Measurements from ENCODE around the gene TRANK1.

DNA sequence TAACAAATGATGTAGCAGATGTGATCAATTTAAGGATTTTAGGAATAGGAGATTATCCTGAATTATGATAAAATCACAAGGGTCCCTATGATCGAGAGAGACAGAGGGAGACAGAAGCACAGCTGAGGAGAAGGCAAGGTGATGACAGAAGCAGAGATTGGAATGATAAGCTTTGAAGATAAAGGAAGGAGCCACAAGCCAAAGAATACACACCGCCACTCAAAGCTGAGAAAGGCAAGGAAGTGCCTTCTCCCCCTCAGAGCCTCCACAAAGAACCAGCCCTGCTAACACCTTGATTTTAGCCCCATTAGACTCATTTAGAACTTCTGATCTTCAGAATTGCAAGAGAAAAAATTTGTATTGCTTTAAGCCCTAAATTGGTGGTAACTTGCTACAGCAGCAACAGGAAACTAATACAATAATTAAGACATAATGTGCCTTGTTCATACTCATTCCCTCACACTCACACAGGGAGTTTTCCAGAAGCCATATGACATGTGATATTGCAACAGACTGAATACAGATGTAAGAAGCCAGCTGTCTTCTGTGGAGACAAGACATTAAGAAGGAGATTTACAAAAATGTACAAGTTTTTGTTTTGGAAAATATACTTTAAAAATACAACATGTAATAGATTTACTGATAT lies 38.2 kb downstream of the TRANK1 start:
- TF ChIP-seq, protein P1, sequence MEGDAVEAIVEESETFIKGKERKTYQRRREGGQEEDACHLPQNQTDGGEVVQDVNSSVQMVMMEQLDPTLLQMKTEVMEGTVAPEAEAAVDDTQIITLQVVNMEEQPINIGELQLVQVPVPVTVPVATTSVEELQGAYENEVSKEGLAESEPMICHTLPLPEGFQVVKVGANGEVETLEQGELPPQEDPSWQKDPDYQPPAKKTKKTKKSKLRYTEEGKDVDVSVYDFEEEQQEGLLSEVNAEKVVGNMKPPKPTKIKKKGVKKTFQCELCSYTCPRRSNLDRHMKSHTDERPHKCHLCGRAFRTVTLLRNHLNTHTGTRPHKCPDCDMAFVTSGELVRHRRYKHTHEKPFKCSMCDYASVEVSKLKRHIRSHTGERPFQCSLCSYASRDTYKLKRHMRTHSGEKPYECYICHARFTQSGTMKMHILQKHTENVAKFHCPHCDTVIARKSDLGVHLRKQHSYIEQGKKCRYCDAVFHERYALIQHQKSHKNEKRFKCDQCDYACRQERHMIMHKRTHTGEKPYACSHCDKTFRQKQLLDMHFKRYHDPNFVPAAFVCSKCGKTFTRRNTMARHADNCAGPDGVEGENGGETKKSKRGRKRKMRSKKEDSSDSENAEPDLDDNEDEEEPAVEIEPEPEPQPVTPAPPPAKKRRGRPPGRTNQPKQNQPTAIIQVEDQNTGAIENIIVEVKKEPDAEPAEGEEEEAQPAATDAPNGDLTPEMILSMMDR (optimal IDR thresholded peaks at IDR 0.05 in 1 of 3, IDR thresholded peaks at IDR 0.05 in 1 of 3, conservative IDR thresholded peaks at IDR 0.05 in 1 of 3; ENCODE audit: extremely low read depth in 1 of 3, insufficient read depth in 2 of 3, low read length in 3 of 3), result no peak
- no peak for TF ChIP-seq EZH2 (IDR thresholded peaks at IDR 0.05; ENCODE audit: low read length)

Measured in keratinocyte (primary cell).